GM12878 (cell line): Measurements from ENCODE around the gene TCHP. TPM values are rescaled to one million over a fixed set of nuclear protein-coding genes. Genes with fewer than 3 reads are reported as not detected.

Experiments
- ATAC-seq: fragments of 200-7000 bp; cut with Tn5 transposase; 3 replicates; pipeline ENCODE4 v1.9.1; 2020; ENCODE audit warnings: mild to moderate bottlenecking, moderate library complexity
- BruUV-seq: library from RNA; stranded (reverse); fragments of 400-500 nt; replicated peaks from 2 replicates; lab custom pipeline; 2021; lab: Mats Ljungman, UMichigan
- CTCF ChIA-PET: fragments of 300-600 bp; sonication (Branson Sonifier 250); formaldehyde crosslinking; extraction: SDS; loops from one replicate; lab custom pipeline; 2021; ENCODE audit warnings: inconsistent platforms; lab: Yijun Ruan, JAX
- POLR2A ChIA-PET: fragments of 350-600 bp; formaldehyde crosslinking; extraction: SDS; loops from one replicate; lab custom pipeline; 2021; ENCODE audit warnings: inconsistent platforms; lab: Charles Lee
- RAD21 ChIA-PET: fragments of 300-600 bp; sonication (Branson Sonifier 250); formaldehyde crosslinking; loops from one replicate; lab custom pipeline; 2023; ENCODE audit warnings: antibody characterized with exemption; ENCODE audit not compliant: unreplicated experiment; lab: Charles Lee
- SMC1A ChIA-PET: fragments of 300-600 bp; sonication (Branson Sonifier 250); formaldehyde crosslinking; loops from one replicate; lab custom pipeline; 2023; ENCODE audit not compliant: unreplicated experiment, uncharacterized antibody; lab: Charles Lee
- DNase-seq: peaks from one replicate; pipeline ENCODE4 v3.0.0-alpha.2; 2011; ENCODE audit warnings: low read depth, low spot score
- FAIRE-seq: peaks from 3 replicates; lab custom pipeline; 2011; peaks lifted over from hg19 to GRCh38; lab: Jason Lieb, UNC
- H2AFZ ChIP-seq: 2 replicates; pipeline ENCODE4 v1.6.0; 2011; ENCODE audit warnings: low read depth, low read length, control low read depth; ENCODE audit not compliant: control insufficient read depth
- H3K27ac ChIP-seq: 2 replicates; pipeline ENCODE4 v1.5.1; 2011; ENCODE audit warnings: control low read depth; ENCODE audit not compliant: control insufficient read depth, insufficient read depth
- H3K27me3 ChIP-seq, 2 experiments: replicated peaks in 1 of 2; 2 replicates each; pipeline versions ENCODE4 v1.6.0 to v1.6.1; 2011; ENCODE audit warnings: low read length in 1 of 2; ENCODE audit not compliant: control insufficient read depth in 2 of 2, insufficient read depth in 2 of 2
- H3K36me3 ChIP-seq, 2 experiments: 2 replicates each; pipeline ENCODE4 v1.5.1; 2011; ENCODE audit warnings: low read length in 1 of 2; ENCODE audit not compliant: control insufficient read depth in 2 of 2, insufficient read depth in 2 of 2
- H3K4me1 ChIP-seq: 2 replicates; pipeline ENCODE4 v1.6.1; 2011; ENCODE audit warnings: mild to moderate bottlenecking, low read length, moderate library complexity, mixed read lengths; ENCODE audit not compliant: control insufficient read depth, insufficient read depth
- H3K4me2 ChIP-seq: 2 replicates; pipeline ENCODE4 v1.6.0; 2011; ENCODE audit warnings: control low read depth; ENCODE audit not compliant: control insufficient read depth, insufficient read depth
- H3K4me3 ChIP-seq: fragments of 200-600 bp; sonication (generic); 2 replicates; pipeline ENCODE4 v1.5.1; 2016
- H3K79me2 ChIP-seq: 2 replicates; pipeline ENCODE4 v1.6.0; 2011; ENCODE audit warnings: low read length; ENCODE audit not compliant: control insufficient read depth, insufficient read depth
- H3K9ac ChIP-seq: 2 replicates; pipeline ENCODE4 v1.8.0; 2011; ENCODE audit warnings: low read length, control low read depth, mixed read lengths; ENCODE audit not compliant: control insufficient read depth, insufficient read depth
- H3K9me3 ChIP-seq: replicated peaks from 3 replicates; pipeline ENCODE4 v1.5.1; 2011; ENCODE audit warnings: mild to moderate bottlenecking, low read length; ENCODE audit not compliant: control insufficient read depth, insufficient read depth
- H4K20me1 ChIP-seq: 2 replicates; pipeline ENCODE4 v1.6.0; 2011; ENCODE audit not compliant: control insufficient read depth, insufficient read depth
- BCL11A ChIP-seq: IDR thresholded peaks from 2 replicates; pipeline ENCODE4 v1.6.1; 2011; ENCODE audit warnings: low read depth, low read length
- BMI1 ChIP-seq: fragments of 450-650 bp; IDR thresholded peaks from 2 replicates; pipeline ENCODE4 v1.6.1; 2016; ENCODE audit warnings: mild to moderate bottlenecking, moderate library complexity, borderline replicate concordance
- CBX5 ChIP-seq: sonication (generic); IDR thresholded peaks from 2 replicates; pipeline ENCODE4 v1.6.1; 2016; ENCODE audit warnings: low read depth, moderate library complexity, mild to moderate bottlenecking, inconsistent platforms
- MXI1 ChIP-seq: fragments of 150-350 bp; IDR thresholded peaks from 2 replicates; pipeline ENCODE4 v1.6.1; 2011; ENCODE audit warnings: low read depth, mild to moderate bottlenecking, inconsistent platforms, low read length, improper control_type of control experiment
- NR2F1 ChIP-seq: fragments of 450-650 bp; conservative IDR thresholded peaks from 2 replicates; pipeline ENCODE4 v1.6.1; 2017; ENCODE audit warnings: mild to moderate bottlenecking
- PAX5 ChIP-seq: IDR thresholded peaks from 2 replicates; pipeline ENCODE4 v1.6.1; 2011; ENCODE audit warnings: low read depth, low read length, borderline replicate concordance
- RBBP5 ChIP-seq: fragments of 200-600 bp; sonication (generic); conservative IDR thresholded peaks from 2 replicates; pipeline ENCODE4 v1.6.1; 2016
- SREBF2 ChIP-seq: IDR thresholded peaks from 2 replicates; pipeline ENCODE4 v1.6.1; 2012; ENCODE audit warnings: mild to moderate bottlenecking, low read length
- YY1 ChIP-seq: IDR thresholded peaks from 2 replicates; pipeline ENCODE4 v1.6.1; 2011; ENCODE audit warnings: low read depth, mild to moderate bottlenecking, low read length
- ZSCAN29 ChIP-seq: fragments of 450-650 bp; IDR thresholded peaks from 2 replicates; pipeline ENCODE4 v1.6.1; 2017; ENCODE audit warnings: mild to moderate bottlenecking, moderate library complexity
- WGBS: methylation state at CpG from one replicate; pipeline ENCODE4 v1.1.6; 2016; ENCODE audit warnings: low lambda C conversion rate; ENCODE audit not compliant: insufficient replicate concordance, insufficient coverage; ENCODE audit errors: missing lambda C conversion rate; 5-methylcytosine and 5-hydroxymethylcytosine counted together
- in situ Hi-C: fragments of 300-500 bp; cut with MboI; formaldehyde crosslinking; loops from 9 replicates; pipeline ENCODE4 v1.14.3; 2018; ENCODE audit warnings: mixed read lengths
- intact Hi-C: fragments of 100-400 bp; cut with micrococcal nuclease; formaldehyde crosslinking; loops from one replicate; pipeline ENCODE4 v1.14.2; 2022; ENCODE audit not compliant: unreplicated experiment
- polyA plus RNA-seq, 11 experiments: library from polyadenylated mRNA; depleted of rRNA in 4 of 11; unstranded in 6 of 11; stranded (reverse) in 5 of 11; fragments of >200 nt; fragmentation: Nextera tagmentation in 4 of 11; fragmentation: Illumina TruSeq in 1 of 11; extraction: Ambion mirVana in 4 of 11; extraction: Trizol in 1 of 11; gene quantifications; 1 replicate in 1 of 11; 2 replicates in 10 of 11; pipeline versions ENCODE4 v1.2.1 to v1.2.3, GENCODE V29; 2011 to 2016; ENCODE audit warnings: inconsistent platforms in 2 of 11, missing spikeins in 2 of 11, low read depth in 1 of 11
- total RNA-seq, 4 experiments: library from RNA; depleted of rRNA in 3 of 4; stranded (reverse); fragments of >200 nt in 3 of 4; fragmentation: Illumina TruSeq in 1 of 4; extraction: Trizol in 1 of 4; gene quantifications; 2 replicates each; pipeline versions ENCODE4 v1.2.1 to v1.2.3, GENCODE V29; 2013 to 2021
- TF ChIP-seq, protein P1 (sequence below): fragments of 450-650 bp; IDR thresholded peaks from 2 replicates; pipeline ENCODE4 v1.6.1; 2017; ENCODE audit warnings: borderline replicate concordance
- TF ChIP-seq, protein P2 (sequence below): IDR thresholded peaks from 2 replicates; pipeline ENCODE4 v1.6.1; 2011; ENCODE audit warnings: borderline replicate concordance, low read depth, mild to moderate bottlenecking, moderate library complexity, low read length; ENCODE audit not compliant: insufficient read depth, poor library complexity, severe bottlenecking
- TF ChIP-seq, protein P3 (sequence below): IDR thresholded peaks from 2 replicates; pipeline ENCODE4 v1.6.1; 2012; ENCODE audit warnings: mild to moderate bottlenecking, low read depth, low read length
- TF ChIP-seq, protein P4 (sequence below): IDR thresholded peaks from 2 replicates; pipeline ENCODE4 v1.6.1; 2011; ENCODE audit warnings: low read depth, mild to moderate bottlenecking, low read length, moderate library complexity, borderline replicate concordance; ENCODE audit errors: extremely low read depth

Gene TCHP
- total and polyA plus RNA-seq, 10 of the 15 experiments (the other 5 are each of a cell fraction or from before 2014, with no cell fraction given): 4.8 to 18.6 (median 15.0) TPM

DNA sequence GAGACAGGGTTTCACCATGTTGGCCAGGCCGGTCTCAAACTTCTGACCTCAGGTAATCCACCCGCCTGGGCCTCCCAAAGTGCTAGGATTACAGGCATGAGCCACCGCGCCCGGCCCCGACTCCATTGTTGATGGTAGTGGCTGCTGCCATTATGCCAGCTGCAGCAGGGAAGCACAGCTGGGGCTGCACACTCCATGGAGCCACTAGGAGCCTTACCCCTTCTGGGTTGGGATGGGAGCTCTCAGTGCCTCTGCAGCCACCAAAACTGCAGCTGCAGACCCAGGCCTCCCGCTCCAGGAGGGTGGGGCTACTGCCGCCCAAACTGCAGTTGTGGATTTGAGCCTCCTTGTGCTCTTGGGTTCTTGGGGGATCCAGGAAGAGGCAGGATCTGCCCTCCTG, 25.9 kb downstream of the TCHP start (continued):
- TF ChIP-seq, protein P1, sequence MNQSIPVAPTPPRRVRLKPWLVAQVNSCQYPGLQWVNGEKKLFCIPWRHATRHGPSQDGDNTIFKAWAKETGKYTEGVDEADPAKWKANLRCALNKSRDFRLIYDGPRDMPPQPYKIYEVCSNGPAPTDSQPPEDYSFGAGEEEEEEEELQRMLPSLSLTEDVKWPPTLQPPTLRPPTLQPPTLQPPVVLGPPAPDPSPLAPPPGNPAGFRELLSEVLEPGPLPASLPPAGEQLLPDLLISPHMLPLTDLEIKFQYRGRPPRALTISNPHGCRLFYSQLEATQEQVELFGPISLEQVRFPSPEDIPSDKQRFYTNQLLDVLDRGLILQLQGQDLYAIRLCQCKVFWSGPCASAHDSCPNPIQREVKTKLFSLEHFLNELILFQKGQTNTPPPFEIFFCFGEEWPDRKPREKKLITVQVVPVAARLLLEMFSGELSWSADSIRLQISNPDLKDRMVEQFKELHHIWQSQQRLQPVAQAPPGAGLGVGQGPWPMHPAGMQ: no peak
- TF ChIP-seq, protein P2, sequence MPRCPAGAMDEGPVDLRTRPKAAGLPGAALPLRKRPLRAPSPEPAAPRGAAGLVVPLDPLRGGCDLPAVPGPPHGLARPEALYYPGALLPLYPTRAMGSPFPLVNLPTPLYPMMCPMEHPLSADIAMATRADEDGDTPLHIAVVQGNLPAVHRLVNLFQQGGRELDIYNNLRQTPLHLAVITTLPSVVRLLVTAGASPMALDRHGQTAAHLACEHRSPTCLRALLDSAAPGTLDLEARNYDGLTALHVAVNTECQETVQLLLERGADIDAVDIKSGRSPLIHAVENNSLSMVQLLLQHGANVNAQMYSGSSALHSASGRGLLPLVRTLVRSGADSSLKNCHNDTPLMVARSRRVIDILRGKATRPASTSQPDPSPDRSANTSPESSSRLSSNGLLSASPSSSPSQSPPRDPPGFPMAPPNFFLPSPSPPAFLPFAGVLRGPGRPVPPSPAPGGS: no peak
- TF ChIP-seq RBBP5: no peak
- no peak for TF ChIP-seq BCL11A

DNA sequence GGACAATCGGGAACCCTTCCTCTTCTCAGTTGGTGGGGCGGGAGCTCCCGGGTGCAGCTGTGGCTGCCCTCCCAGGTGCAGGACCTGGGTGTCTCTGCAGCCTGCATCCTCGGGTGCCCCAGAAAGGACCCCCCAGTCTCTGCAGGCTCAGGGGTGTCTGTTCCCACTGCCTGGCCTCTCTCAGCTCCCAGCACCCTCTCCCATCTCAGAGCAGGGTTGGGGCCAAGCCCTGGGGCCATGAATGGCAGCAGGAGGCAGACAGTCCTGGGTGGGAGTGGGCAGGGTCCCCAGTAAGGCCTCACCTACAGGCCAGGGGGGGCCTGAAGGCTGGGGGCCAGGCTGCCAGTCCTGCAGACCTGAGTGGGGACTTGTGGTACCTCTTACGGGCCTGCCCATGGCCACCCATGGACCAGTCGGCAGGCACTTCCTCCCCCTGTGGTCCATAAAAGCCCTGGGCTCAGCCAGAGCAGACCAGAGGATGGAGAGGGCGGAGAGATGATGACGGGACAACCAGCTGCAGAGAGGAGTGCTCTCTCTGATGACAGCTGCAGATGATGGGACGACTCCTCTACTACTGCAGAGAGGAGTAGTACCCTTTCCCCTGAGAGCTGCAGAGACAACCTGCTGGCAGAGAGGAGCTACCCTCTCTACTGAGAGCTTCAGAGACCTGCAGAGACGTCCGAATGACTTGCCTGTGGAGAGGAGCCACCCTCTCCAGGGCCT, 26.6 kb downstream of the TCHP start:
- Histone ChIP-seq H3K36me3 (peaks cover 6 to 7% of the 10 kb centered on the region in 2 experiments; a peak in 3 of 4 replicates), H3K9ac (no peak overlapping the region), H3K27ac (no peak overlapping the region), H3K4me2 (no peak overlapping the region), H3K79me2 (no peaks in the 10 kb centered on the region), H3K4me1 (no peaks in the 10 kb centered on the region), H3K9me3 (no peaks in the 10 kb centered on the region), H3K4me3 (no peak overlapping the region), H2AFZ (no peak overlapping the region), H3K27me3 (no peaks in the 10 kb centered on the region), H4K20me1 (no peaks in the 10 kb centered on the region)
- BruUV-seq: no TSS peak
- WGBS: 86% methylated on average over 11 of the region's 11 CpGs
- TF ChIP-seq, protein P3, sequence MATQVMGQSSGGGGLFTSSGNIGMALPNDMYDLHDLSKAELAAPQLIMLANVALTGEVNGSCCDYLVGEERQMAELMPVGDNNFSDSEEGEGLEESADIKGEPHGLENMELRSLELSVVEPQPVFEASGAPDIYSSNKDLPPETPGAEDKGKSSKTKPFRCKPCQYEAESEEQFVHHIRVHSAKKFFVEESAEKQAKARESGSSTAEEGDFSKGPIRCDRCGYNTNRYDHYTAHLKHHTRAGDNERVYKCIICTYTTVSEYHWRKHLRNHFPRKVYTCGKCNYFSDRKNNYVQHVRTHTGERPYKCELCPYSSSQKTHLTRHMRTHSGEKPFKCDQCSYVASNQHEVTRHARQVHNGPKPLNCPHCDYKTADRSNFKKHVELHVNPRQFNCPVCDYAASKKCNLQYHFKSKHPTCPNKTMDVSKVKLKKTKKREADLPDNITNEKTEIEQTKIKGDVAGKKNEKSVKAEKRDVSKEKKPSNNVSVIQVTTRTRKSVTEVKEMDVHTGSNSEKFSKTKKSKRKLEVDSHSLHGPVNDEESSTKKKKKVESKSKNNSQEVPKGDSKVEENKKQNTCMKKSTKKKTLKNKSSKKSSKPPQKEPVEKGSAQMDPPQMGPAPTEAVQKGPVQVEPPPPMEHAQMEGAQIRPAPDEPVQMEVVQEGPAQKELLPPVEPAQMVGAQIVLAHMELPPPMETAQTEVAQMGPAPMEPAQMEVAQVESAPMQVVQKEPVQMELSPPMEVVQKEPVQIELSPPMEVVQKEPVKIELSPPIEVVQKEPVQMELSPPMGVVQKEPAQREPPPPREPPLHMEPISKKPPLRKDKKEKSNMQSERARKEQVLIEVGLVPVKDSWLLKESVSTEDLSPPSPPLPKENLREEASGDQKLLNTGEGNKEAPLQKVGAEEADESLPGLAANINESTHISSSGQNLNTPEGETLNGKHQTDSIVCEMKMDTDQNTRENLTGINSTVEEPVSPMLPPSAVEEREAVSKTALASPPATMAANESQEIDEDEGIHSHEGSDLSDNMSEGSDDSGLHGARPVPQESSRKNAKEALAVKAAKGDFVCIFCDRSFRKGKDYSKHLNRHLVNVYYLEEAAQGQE: no peak
- TF ChIP-seq BMI1: no peak
- TF ChIP-seq CBX5: no peak
- no peak for TF ChIP-seq ZSCAN29
- TF ChIP-seq, protein P4, sequence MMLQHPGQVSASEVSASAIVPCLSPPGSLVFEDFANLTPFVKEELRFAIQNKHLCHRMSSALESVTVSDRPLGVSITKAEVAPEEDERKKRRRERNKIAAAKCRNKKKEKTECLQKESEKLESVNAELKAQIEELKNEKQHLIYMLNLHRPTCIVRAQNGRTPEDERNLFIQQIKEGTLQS: no peak
- no peak for TF ChIP-seq YY1
- TF ChIP-seq PAX5: no peak
- TF ChIP-seq, protein P1: no peak
- TF ChIP-seq NR2F1: no peak
- no peak for TF ChIP-seq MXI1
- no peak for TF ChIP-seq SREBF2
- SMC1A ChIA-PET: interaction anchor here (0.7 to 1.2 kb wide), 2 partner anchors 58 to 73 kb away, joined by 3 read pairs; no protein-coding TSS in a partner anchor
- POLR2A ChIA-PET: no interaction called here
- RAD21 ChIA-PET: no interaction called here
- no peak for FAIRE-seq
- ATAC-seq: no peak
- DNase-seq: no peak
- in situ Hi-C loops (no loop called here), intact Hi-C loops (loop anchor here (5.0 kb wide), 1 partner anchor 74 kb away; no protein-coding TSS in a partner anchor)
- CTCF ChIA-PET: interaction anchor here (0.7 to 1.4 kb wide), 5 partner anchors 26 to 197 kb away, joined by 3 to 4 read pairs (median 3); partner anchors contain the start of gene IFT81
